ENCODE data around the gene KXD1.

DNA sequence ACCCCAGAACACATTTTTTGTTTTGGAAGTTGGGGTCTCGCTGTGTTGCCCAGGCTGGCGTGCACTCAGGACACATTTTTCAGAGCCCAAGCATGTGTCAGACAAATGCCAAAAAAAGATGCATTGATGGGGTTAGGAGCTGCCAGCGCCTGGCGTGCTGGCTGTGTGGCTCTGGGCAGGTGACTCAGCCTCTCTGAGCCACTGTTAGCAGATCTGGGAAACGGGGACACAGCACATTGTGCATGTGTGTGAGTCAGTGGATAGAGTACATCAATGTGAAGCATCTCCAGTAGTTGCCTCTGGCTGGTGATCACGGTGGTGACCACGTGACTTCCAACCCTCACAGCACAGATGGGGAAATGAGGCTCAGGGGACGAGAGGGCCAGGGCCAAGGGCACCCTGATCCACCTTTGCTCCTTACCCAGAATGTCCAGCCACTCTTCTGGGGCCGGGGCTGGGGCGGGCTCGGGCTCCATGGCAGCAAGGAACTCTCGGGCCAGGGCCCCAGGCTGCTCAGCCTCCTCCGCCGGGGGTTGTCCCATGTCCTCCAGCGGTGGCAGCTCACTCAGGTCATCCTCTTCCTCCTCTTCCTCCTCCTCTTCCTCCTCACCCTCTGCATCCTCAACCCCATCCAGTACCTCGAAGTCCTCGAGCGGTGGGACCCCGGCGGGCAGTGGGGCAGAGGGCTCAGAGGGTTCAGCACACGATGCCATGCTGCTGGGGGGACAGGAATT is 16.2 kb upstream of the KXD1 start:
- TF ChIP-seq, protein P1, sequence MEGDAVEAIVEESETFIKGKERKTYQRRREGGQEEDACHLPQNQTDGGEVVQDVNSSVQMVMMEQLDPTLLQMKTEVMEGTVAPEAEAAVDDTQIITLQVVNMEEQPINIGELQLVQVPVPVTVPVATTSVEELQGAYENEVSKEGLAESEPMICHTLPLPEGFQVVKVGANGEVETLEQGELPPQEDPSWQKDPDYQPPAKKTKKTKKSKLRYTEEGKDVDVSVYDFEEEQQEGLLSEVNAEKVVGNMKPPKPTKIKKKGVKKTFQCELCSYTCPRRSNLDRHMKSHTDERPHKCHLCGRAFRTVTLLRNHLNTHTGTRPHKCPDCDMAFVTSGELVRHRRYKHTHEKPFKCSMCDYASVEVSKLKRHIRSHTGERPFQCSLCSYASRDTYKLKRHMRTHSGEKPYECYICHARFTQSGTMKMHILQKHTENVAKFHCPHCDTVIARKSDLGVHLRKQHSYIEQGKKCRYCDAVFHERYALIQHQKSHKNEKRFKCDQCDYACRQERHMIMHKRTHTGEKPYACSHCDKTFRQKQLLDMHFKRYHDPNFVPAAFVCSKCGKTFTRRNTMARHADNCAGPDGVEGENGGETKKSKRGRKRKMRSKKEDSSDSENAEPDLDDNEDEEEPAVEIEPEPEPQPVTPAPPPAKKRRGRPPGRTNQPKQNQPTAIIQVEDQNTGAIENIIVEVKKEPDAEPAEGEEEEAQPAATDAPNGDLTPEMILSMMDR (IDR thresholded peaks at IDR 0.05) = no peak
- TF ChIP-seq POLR2A (IDR thresholded peaks at IDR 0.05) = no peak

Data from vagina (tissue), 2 donors.